GM12872 (cell line): ENCODE results near the gene NDUFAF3.

Experiments used
- TF ChIP-seq, protein P1 (sequence below): IDR thresholded peaks from 3 replicates; pipeline ENCODE4 v1.5.1; 2011; ENCODE audit warnings: low read depth, mild to moderate bottlenecking, low read length, moderate library complexity; ENCODE audit not compliant: insufficient read depth

NDUFAF3 gene

DNA sequence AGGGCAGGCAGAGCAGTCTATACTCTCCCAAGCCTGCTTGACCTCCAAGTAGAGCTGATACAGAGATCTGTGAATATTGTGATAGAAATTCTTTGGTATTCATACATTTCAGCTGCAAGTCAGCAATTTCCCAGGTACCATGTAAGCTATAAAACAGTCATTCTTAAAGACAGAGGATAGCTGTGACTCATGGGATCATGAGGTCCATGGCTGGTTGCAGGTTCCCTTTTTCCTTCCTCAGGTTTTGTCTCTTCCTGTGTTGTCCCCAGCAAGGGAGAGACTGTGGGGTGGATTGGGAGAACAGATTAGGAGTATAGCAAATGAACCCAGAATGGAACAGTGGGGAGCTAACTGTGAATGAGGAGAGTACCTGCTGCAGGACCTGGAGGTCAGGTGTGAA is 37.3 kb upstream of the NDUFAF3 start:
- TF ChIP-seq, protein P1, sequence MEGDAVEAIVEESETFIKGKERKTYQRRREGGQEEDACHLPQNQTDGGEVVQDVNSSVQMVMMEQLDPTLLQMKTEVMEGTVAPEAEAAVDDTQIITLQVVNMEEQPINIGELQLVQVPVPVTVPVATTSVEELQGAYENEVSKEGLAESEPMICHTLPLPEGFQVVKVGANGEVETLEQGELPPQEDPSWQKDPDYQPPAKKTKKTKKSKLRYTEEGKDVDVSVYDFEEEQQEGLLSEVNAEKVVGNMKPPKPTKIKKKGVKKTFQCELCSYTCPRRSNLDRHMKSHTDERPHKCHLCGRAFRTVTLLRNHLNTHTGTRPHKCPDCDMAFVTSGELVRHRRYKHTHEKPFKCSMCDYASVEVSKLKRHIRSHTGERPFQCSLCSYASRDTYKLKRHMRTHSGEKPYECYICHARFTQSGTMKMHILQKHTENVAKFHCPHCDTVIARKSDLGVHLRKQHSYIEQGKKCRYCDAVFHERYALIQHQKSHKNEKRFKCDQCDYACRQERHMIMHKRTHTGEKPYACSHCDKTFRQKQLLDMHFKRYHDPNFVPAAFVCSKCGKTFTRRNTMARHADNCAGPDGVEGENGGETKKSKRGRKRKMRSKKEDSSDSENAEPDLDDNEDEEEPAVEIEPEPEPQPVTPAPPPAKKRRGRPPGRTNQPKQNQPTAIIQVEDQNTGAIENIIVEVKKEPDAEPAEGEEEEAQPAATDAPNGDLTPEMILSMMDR = no peak

DNA sequence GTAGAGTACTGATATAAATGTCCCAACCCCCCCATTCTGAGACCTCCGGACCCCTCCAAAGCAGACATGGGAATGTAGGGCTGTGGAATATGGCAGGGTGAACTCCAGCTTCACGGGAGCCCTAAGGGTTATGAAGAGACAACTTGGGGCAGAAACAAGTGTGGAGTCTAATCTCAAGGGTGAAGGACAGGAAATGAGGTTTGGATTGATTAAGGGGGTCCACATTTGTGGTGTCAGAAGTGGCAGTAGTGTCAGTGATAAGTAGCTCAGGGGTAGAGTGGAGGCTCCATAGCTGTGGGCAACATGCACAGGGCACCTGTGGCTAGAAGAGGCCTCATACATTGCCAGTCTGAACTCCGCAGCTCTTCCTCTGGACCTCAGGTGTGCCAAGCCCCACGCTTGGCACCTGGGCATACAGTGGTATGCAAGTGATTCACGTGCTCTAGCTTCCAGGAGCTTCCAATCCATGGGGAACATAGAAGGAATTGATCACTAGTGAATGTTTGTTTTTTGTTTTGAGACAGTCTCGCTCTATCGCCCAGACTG is 36.0 kb upstream of the NDUFAF3 start:
- TF ChIP-seq, protein P1 = no peak

DNA sequence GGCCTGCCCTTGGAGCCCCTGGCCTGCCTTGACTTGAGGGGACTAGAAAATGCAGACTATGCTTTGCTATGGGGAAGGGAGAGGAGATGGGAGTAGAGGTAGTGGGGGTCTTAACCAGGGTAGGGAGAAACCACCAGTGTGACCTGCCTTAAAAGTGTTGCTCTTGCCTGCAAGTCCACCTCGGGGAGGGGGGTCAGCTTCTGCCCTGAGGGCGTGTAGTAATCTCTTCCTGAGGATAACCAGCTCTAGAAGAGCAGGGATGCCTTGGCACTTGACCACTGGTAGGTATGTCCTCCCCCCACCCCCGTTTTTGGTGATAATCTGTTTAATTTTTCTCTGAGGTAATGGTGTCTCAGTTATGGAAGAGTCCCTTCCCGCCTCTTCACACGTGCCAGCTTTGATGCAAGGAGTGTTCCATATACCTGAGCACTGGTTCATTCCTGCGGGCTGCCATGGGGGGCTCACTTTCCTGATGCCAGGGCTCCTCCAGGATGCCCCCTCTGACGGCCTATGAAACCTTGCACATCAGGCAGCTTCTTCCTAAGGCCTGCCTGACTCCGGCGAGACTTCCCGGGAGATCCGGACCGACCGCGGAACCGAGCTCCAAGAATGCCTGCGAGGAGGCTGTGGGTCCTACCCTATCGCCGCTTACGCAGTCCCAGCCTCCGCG is 32.7 kb upstream of the NDUFAF3 start:
- TF ChIP-seq, protein P1 = no peak

DNA sequence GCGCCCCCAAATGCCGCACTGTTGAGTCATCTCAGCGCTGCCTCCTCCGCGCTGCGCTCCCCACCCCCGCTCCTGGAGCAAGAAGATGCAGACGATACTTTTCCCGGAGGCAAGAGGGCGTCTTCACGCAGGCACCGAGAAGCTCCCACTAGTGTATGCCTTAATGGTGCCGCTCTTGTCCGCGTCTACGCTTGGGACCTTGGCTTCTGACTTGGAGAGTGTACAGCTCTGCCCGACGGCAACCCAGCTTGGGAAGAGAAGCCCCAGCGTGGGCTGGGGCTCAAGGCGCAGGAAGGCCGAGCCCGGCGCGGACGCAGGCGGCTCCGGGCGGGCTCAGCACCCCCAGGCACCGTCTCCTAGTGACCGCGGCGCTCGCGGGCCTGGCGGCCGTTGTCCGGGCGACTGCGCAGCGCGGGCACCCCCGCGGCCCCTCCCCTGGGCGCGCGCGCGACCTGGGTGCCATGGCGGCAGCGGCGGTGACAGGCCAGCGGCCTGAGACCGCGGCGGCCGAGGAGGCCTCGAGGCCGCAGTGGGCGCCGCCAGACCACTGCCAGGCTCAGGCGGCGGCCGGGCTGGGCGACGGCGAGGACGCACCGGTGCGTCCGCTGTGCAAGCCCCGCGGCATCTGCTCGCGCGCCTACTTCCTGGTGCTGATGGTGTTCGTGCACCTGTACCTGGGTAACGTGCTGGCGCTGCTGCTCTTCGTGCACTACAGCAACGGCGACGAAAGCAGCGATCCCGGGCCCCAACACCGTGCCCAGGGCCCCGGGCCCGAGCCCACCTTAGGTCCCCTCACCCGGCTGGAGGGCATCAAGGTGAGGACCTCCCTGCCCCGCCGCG is 31.9 kb upstream of the NDUFAF3 start, which contains the start of gene P4HTM:
TSS of gene P4HTM (plus strand) at position 446 of the 840 bp plus-strand sequence. CDS start at position 462, 16 bp downstream.
- TF ChIP-seq, protein P1 = peak; percentile 24; the same call in 1 of the 3 replicates

DNA sequence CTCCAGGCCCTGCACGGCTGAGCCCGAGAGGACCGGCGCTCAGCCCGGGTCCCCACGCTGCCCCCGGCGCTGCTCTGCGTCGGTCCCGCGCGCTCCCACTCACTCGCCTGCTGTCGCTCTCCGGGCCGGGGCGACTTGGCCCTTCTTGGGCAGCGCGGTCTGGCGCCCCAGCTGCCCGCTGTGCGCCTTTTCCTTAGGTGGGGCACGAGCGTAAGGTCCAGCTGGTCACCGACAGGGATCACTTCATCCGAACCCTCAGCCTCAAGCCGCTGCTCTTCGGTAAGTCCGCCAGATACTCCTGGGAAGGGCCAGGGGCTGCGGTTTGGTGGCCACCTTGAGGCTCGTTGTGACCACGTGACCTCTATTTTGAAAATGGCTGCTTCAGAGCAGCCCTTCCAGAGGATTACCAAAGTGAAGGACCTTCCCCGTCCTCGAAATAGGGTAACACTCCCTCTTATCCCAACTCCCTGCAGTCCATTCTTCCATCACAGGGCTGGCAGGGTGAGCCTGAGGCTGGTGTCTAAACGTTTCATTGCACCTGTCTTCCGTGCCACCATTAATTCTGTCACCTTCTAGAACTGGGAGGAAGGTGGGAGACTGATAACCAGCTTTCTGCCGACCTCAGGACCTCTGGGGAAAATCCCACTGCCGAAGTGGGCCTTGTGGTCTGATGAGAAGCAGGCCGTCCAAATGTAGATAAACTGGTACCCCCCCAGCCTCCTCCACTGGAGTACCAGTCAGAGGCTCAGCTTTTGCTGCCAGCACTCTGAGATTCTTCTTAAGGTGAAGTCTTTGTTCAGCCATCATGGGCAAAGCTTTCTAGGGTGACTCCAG is 31.1 kb upstream of the NDUFAF3 start:
- TF ChIP-seq, protein P1 = no peak

DNA sequence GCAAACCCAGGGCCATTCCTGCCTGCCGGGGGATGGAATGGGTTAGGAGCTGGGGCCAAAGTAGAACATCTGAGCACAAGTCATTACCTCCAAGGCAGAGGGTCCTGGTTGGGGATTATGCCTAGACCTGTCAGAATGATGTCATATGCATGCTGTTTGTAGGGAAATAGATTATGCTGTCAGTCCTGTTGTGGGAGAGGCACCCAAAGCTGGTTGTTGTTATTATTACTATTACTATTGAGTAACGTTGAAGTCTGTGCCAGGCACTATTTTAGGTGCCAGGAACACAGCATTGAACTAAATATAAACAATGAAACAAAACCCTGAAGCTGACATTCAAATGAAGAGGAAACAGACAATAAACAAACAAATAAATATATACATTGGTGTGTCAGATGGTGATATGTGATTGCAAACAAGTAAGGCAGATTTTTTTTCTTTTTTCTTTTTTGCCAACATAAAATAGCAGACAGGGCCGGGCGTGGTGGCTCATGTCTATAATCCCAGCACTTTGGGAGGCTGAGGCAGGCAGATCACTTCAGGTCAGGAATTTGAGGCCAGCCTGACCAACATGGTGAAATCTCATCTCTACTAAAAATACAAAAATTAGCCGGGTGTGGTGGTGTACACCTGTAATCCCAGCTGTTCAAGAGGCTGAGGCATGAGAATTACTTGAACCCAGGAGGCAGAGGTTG is 29.9 kb upstream of the NDUFAF3 start:
- TF ChIP-seq, protein P1 = no peak
